Small intestine (tissue), 7 donors: Measurements from ENCODE around the gene CCDC28B. TPM values are rescaled to one million over a fixed set of nuclear protein-coding genes. Genes with fewer than 3 reads are reported as not detected.

ENCODE experiments used
- DNase-seq, 2 donors: peaks; one replicate each; pipeline versions ENCODE4 v3.0.0 to v3.0.0-alpha.2; 2013
- FAIRE-seq: peaks from 2 replicates; lab custom pipeline; 2012; peaks lifted over from hg19 to GRCh38; lab: Jason Lieb, UNC
- H3K27ac ChIP-seq, 3 donors: one replicate each; pipeline ENCODE4 v1.5.1; 2013; ENCODE audit warnings: low read length in 2 of 3, mild to moderate bottlenecking in 2 of 3, control low read depth in 1 of 3, inconsistent platforms in 1 of 3, low read depth in 1 of 3, moderate library complexity in 1 of 3
- H3K27me3 ChIP-seq, 3 donors: one replicate each; pipeline ENCODE4 v1.6.1; 2013; ENCODE audit warnings: low read length in 3 of 3, inconsistent platforms in 1 of 3; ENCODE audit not compliant: control insufficient read depth in 3 of 3, insufficient read depth in 3 of 3
- H3K36me3 ChIP-seq, 3 donors: one replicate each; pipeline ENCODE4 v1.6.1; 2013; ENCODE audit warnings: low read length in 3 of 3, inconsistent platforms in 1 of 3, low read depth in 1 of 3, mild to moderate bottlenecking in 1 of 3, moderate library complexity in 1 of 3; ENCODE audit not compliant: control insufficient read depth in 3 of 3, insufficient read depth in 2 of 3
- H3K4me1 ChIP-seq, 3 donors: one replicate each; pipeline ENCODE4 v1.6.1; 2013; ENCODE audit warnings: low read length in 2 of 3, inconsistent platforms in 1 of 3, low read depth in 1 of 3, mild to moderate bottlenecking in 1 of 3, moderate library complexity in 1 of 3; ENCODE audit not compliant: control insufficient read depth in 3 of 3, insufficient read depth in 2 of 3
- H3K4me3 ChIP-seq, 3 donors: one replicate each; pipeline ENCODE4 v1.5.1; 2013; ENCODE audit warnings: low read length in 3 of 3, control low read depth in 1 of 3, inconsistent platforms in 1 of 3, low read depth in 1 of 3, mild to moderate bottlenecking in 1 of 3, moderate library complexity in 1 of 3
- H3K9me3 ChIP-seq, 2 donors: one replicate each; pipeline ENCODE4 v1.6.1; 2013; ENCODE audit warnings: low read depth in 1 of 2, low read length in 1 of 2; ENCODE audit not compliant: control insufficient read depth in 2 of 2, insufficient read depth in 1 of 2
- WGBS, 3 donors: extraction: QIAGEN DNeasy Blood & Tissue Kit; methylation state at CpG; one replicate each; pipeline ENCODE4 v1.1.7; 2013; 5-methylcytosine and 5-hydroxymethylcytosine counted together
- polyA plus RNA-seq, 4 donors: library from polyadenylated mRNA; stranded (reverse) in 3 of 4; unstranded in 1 of 4; fragments of 200-250 nt in 3 of 4; fragments of 120-200 nt in 1 of 4; gene quantifications; one replicate each; pipeline versions ENCODE4 v1.2.1 to v1.2.3, GENCODE V29; 2013
- donor health status: healthy with polysubstance abuse.
- donor health status: control.
- donor health status: control.
- donor health status: Bipolar disorder and iron deficiency.
- donor health status: healthy.

Gene CCDC28B
- polyA plus RNA-seq, 4 donors, result 2.5 to 9.3 (median 6.2) TPM

GRCh38 chr1:32182060-32182459 is 18.3 kb upstream of the CCDC28B start:
- WGBS, 3 donors, result 83 to 85% (median 83%) methylated on average over 6 of the region's 6 CpGs
- Histone ChIP-seq H3K9me3 (no peaks in the 10 kb centered on the region), H3K27ac (no peak overlapping the region), H3K4me1 (peaks cover 2 to 25% (median 6%) of the 10 kb centered on the region in 3 donors), H3K4me3 (no peak overlapping the region), H3K27me3 (no peaks in the 10 kb centered on the region), H3K36me3 (peaks cover 1 to 47% (median 2%) of the 10 kb centered on the region in 3 donors)
- no peak for DNase-seq
- FAIRE-seq, result no peak

GRCh38 chr1:32184650-32185049 is 15.7 kb upstream of the CCDC28B start:
- DNase-seq, result no peak
- Histone ChIP-seq H3K4me1 (peaks cover 0 to 16% (median 6%) of the 10 kb centered on the region in 3 donors), H3K36me3 (peaks cover 15 to 71% (median 17%) of the 10 kb centered on the region in 3 donors)

GRCh38 chr1:32186077-32186476 is 14.3 kb upstream of the CCDC28B start:
- peaks cover 22 to 78% (median 24%) of the 10 kb centered on the region in 3 donors for H3K36me3 ChIP-seq

More at GRCh38 chr1:32184650-32185049, 15.7 kb upstream of the CCDC28B start:
- Histone ChIP-seq H3K9me3 (no peaks in the 10 kb centered on the region), H3K4me3 (no peak overlapping the region), H3K27ac (no peak overlapping the region), H3K27me3 (no peaks in the 10 kb centered on the region)
- FAIRE-seq, result no peak

GRCh38 chr1:32186491-32186890 is 13.9 kb upstream of the CCDC28B start:
- Histone ChIP-seq H3K9me3 (no peaks in the 10 kb centered on the region), H3K27ac (no peak overlapping the region), H3K4me3 (no peak overlapping the region), H3K36me3 (peaks cover 22 to 78% (median 28%) of the 10 kb centered on the region in 3 donors), H3K4me1 (peaks cover 0 to 4% (median under 1%) of the 10 kb centered on the region in 3 donors), H3K27me3 (no peaks in the 10 kb centered on the region)
- no peak for DNase-seq
- WGBS, 3 donors, result 70 to 85% (median 83%) methylated on average over 2 of the region's 2 CpGs
- FAIRE-seq, result no peak

More at GRCh38 chr1:32186077-32186476, 14.3 kb upstream of the CCDC28B start:
- no peak overlapping the region for H3K4me3 ChIP-seq
- no peak overlapping the region for H3K27ac ChIP-seq
- peaks cover 0 to 9% (median 4%) of the 10 kb centered on the region in 3 donors for H3K4me1 ChIP-seq
- no peaks in the 10 kb centered on the region for H3K27me3 ChIP-seq
- FAIRE-seq (no peak), DNase-seq (no peak)
- no peaks in the 10 kb centered on the region for H3K9me3 ChIP-seq
- WGBS, 3 donors, result 92 to 95% (median 95%) methylated on average over 2 of the region's 2 CpGs

GRCh38 chr1:32187850-32188249 is 12.5 kb upstream of the CCDC28B start:
- FAIRE-seq (no peak), DNase-seq (no peak)
- H3K27ac ChIP-seq, result no peak overlapping the region
- 97% methylated on average over 9 of the region's 9 CpGs for WGBS, 3 donors
- no peaks in the 10 kb centered on the region for H3K27me3 ChIP-seq
- no peak overlapping the region for H3K4me3 ChIP-seq
- no peaks in the 10 kb centered on the region for H3K9me3 ChIP-seq
- no peaks in the 10 kb centered on the region for H3K4me1 ChIP-seq
- H3K36me3 ChIP-seq, result peaks cover 29 to 78% (median 39%) of the 10 kb centered on the region in 3 donors

GRCh38 chr1:32192220-32192948 is 8.0 kb upstream of the CCDC28B start:
- Histone ChIP-seq H3K27me3 (no peaks in the 10 kb centered on the region), H3K9me3 (no peaks in the 10 kb centered on the region), H3K4me1 (peaks cover 0 to 7% (median 0%) of the 10 kb centered on the region in 3 donors), H3K36me3 (peaks cover 43 to 92% (median 52%) of the 10 kb centered on the region in 3 donors), H3K4me3 (no peak overlapping the region), H3K27ac (no peak overlapping the region)
- WGBS, 3 donors, result 94 to 99% (median 96%) methylated on average over 8 of the region's 8 CpGs
- FAIRE-seq, result no peak
- no peak for DNase-seq

- Histone ChIP-seq H3K4me3 (no peak overlapping the region), H3K9me3 (no peaks in the 10 kb centered on the region), H3K27ac (no peak overlapping the region), H3K27me3 (no peaks in the 10 kb centered on the region), H3K4me1 (peaks cover 0 to 13% (median 0%) of the 10 kb centered on the region in 3 donors), H3K36me3 (peaks cover 32 to 86% (median 35%) of the 10 kb centered on the region in 3 donors)
- FAIRE-seq, result no peak
- no peak for DNase-seq
- 96 to 100% (median 98%) methylated on average over 5 to 6 of the region's 6 CpGs for WGBS, 3 donors
These were observed 5.4 kb upstream of the CCDC28B start for GRCh38 chr1:32194984-32195383.

- H3K4me1 ChIP-seq, result peaks cover 0 to 13% (median 0%) of the 10 kb centered on the region in 3 donors
- peaks cover 26 to 81% (median 31%) of the 10 kb centered on the region in 3 donors for H3K36me3 ChIP-seq
- DNase-seq, result no peak
- no peaks in the 10 kb centered on the region for H3K9me3 ChIP-seq
- H3K27ac ChIP-seq, result no peak overlapping the region
- H3K4me3 ChIP-seq, result no peak overlapping the region
- 94 to 98% (median 96%) methylated on average over 3 of the region's 3 CpGs for WGBS, 3 donors
- no peak for FAIRE-seq
- no peaks in the 10 kb centered on the region for H3K27me3 ChIP-seq
These were observed 4.9 kb upstream of the CCDC28B start for GRCh38 chr1:32195531-32195930.
